HepG2 (cell line): ENCODE results near the gene ZBTB43. TPM values are rescaled to one million over a fixed set of nuclear protein-coding genes. Genes with fewer than 3 reads are reported as not detected.

Source experiments
- ATAC-seq: fragments of 200-7000 bp; cut with Tn5 transposase; 3 replicates; pipeline ENCODE4 v1.9.1; 2020; ENCODE audit warnings: mild to moderate bottlenecking, moderate library complexity
- BruUV-seq: library from RNA; stranded (reverse); fragments of 400-500 nt; replicated peaks from 2 replicates; lab custom pipeline; 2021; lab: Mats Ljungman, UMichigan
- CTCF ChIA-PET: fragments of 300-600 bp; formaldehyde crosslinking; extraction: SDS; loops from one replicate; lab custom pipeline; 2021; ENCODE audit warnings: low total read pairs, inconsistent platforms, low intra/inter-chr PET ratio; lab: Yijun Ruan, JAX
- POLR2A ChIA-PET: fragments of 350-600 bp; sonication (Branson Sonifier 250); formaldehyde crosslinking; loops from one replicate; lab custom pipeline; 2020; ENCODE audit warnings: antibody characterized with exemption, inconsistent platforms; lab: Yijun Ruan, JAX
- DNase-seq: peaks from one replicate; pipeline ENCODE4 v3.0.0-alpha.2; 2015; ENCODE audit warnings: low spot score
- FAIRE-seq: peaks from 3 replicates; lab custom pipeline; 2011; peaks lifted over from hg19 to GRCh38; lab: Jason Lieb, UNC
- H2AFZ ChIP-seq: one replicate; pipeline ENCODE4 v1.6.1; 2011; ENCODE audit warnings: low read length, inconsistent platforms
- H3K27ac ChIP-seq: fragments of 300-600 bp; 3 replicates; pipeline ENCODE4 v1.8.0; 2011; ENCODE audit warnings: mixed run types, mild to moderate bottlenecking, mixed read lengths, low read length, inconsistent platforms; ENCODE audit not compliant: insufficient read depth; ENCODE audit errors: extremely low read length
- H3K27me3 ChIP-seq, 2 experiments: fragments of 200-600 bp in 1 of 2; 2 replicates in 1 of 2; 3 replicates in 1 of 2; pipeline versions ENCODE4 v1.6.0 to v1.8.0; 2011; ENCODE audit warnings: low read length in 2 of 2, mild to moderate bottlenecking in 2 of 2, moderate library complexity in 2 of 2, inconsistent platforms in 1 of 2; ENCODE audit not compliant: insufficient read depth in 2 of 2, control insufficient read depth in 1 of 2
- H3K36me3 ChIP-seq, 2 experiments: fragments of 200-600 bp in 1 of 2; replicated peaks in 1 of 2; 2 replicates in 1 of 2; 3 replicates in 1 of 2; pipeline versions ENCODE4 v1.5.1 to v1.8.0; 2011; ENCODE audit warnings: low read length in 2 of 2, inconsistent platforms in 1 of 2; ENCODE audit not compliant: insufficient read depth in 2 of 2, control insufficient read depth in 1 of 2
- H3K4me1 ChIP-seq: 2 replicates; pipeline ENCODE4 v1.5.1; 2012; ENCODE audit warnings: low read length, inconsistent platforms; ENCODE audit not compliant: insufficient read depth
- H3K4me2 ChIP-seq: 2 replicates; pipeline ENCODE4 v1.6.0; 2011; ENCODE audit warnings: low read depth, low read length, inconsistent platforms
- H3K4me3 ChIP-seq, 3 experiments: fragments of 200-600 bp in 1 of 3; sonication (generic), shearing (Covaris generic) in 1 of 3; replicated peaks in 1 of 3; 2 replicates each; pipeline ENCODE4 v1.5.1; 2011 to 2016; ENCODE audit warnings: low read length in 3 of 3, inconsistent platforms in 2 of 3, low read depth in 2 of 3, mild to moderate bottlenecking in 2 of 3, control low read depth in 1 of 3, mixed read lengths in 1 of 3; ENCODE audit not compliant: insufficient read depth in 1 of 3
- H3K79me2 ChIP-seq: one replicate; pipeline ENCODE4 v1.6.1; 2011; ENCODE audit warnings: low read length, inconsistent platforms; ENCODE audit not compliant: insufficient read depth
- H3K9ac ChIP-seq: 2 replicates; pipeline ENCODE4 v1.6.0; 2011; ENCODE audit warnings: mild to moderate bottlenecking, low read depth, low read length, inconsistent platforms; ENCODE audit not compliant: insufficient read depth
- H3K9me3 ChIP-seq: 2 replicates; pipeline ENCODE4 v1.5.1; 2012; ENCODE audit warnings: mild to moderate bottlenecking, low read length
- H4K20me1 ChIP-seq: 2 replicates; pipeline ENCODE4 v1.6.0; 2011; ENCODE audit warnings: inconsistent platforms, mild to moderate bottlenecking, low read length, moderate library complexity; ENCODE audit not compliant: insufficient read depth
- ETS1 ChIP-seq: sonication (generic); formaldehyde crosslinking; IDR thresholded peaks from 2 replicates; pipeline ENCODE4 v1.4.0; 2020; ENCODE audit warnings: missing genetic modification reagents
- EZH2 ChIP-seq: conservative IDR thresholded peaks from 2 replicates; pipeline ENCODE4 v1.6.1; 2012; ENCODE audit warnings: mild to moderate bottlenecking, low read depth, low read length, moderate library complexity
- FOXJ3 ChIP-seq: sonication (generic); formaldehyde crosslinking; IDR thresholded peaks from 2 replicates; pipeline ENCODE4 v1.4.0; 2020; ENCODE audit warnings: missing genetic modification reagents, mild to moderate bottlenecking, borderline replicate concordance
- HDAC1 ChIP-seq: sonication (generic); formaldehyde crosslinking; IDR thresholded peaks from 2 replicates; pipeline ENCODE4 v1.5.1; 2020; ENCODE audit warnings: mild to moderate bottlenecking, missing genetic modification reagents
- IKZF5 ChIP-seq: IDR thresholded peaks from 2 replicates; pipeline ENCODE4 v1.6.1; 2018; ENCODE audit warnings: missing genetic modification reagents, mild to moderate bottlenecking, missing compliant biosample characterization
- NFAT5 ChIP-seq: sonication (generic); formaldehyde crosslinking; IDR thresholded peaks from 2 replicates; pipeline ENCODE4 v1.4.0; 2020; ENCODE audit warnings: missing genetic modification reagents
- ONECUT2 ChIP-seq: sonication (generic); formaldehyde crosslinking; IDR thresholded peaks from 2 replicates; pipeline ENCODE4 v1.4.0; 2020; ENCODE audit warnings: missing genetic modification reagents
- SALL1 ChIP-seq: sonication (generic); formaldehyde crosslinking; IDR thresholded peaks from 2 replicates; pipeline ENCODE4 v1.8.0; 2022; ENCODE audit warnings: mild to moderate bottlenecking, missing genetic modification reagents
- TEAD2 ChIP-seq: sonication (generic); formaldehyde crosslinking; IDR thresholded peaks from 2 replicates; pipeline ENCODE4 v1.9.0; 2021; ENCODE audit warnings: missing genetic modification reagents
- ZNF20 ChIP-seq: sonication (generic); formaldehyde crosslinking; IDR thresholded peaks from 2 replicates; pipeline ENCODE4 v1.4.0; 2020; ENCODE audit warnings: mild to moderate bottlenecking, moderate library complexity, missing genetic modification reagents
- ZNF251 ChIP-seq: sonication (generic); formaldehyde crosslinking; IDR thresholded peaks from 2 replicates; pipeline ENCODE4 v1.9.0; 2021; ENCODE audit warnings: mild to moderate bottlenecking, missing genetic modification reagents
- ZNF34 ChIP-seq: sonication (generic); formaldehyde crosslinking; IDR thresholded peaks from 2 replicates; pipeline ENCODE4 v1.4.0; 2020; ENCODE audit warnings: mild to moderate bottlenecking, missing genetic modification reagents, borderline replicate concordance
- ZNF432 ChIP-seq: sonication (generic); formaldehyde crosslinking; IDR thresholded peaks from 2 replicates; pipeline ENCODE4 v1.5.0; 2020; ENCODE audit warnings: missing genetic modification reagents, mild to moderate bottlenecking, borderline replicate concordance
- ZNF441 ChIP-seq: sonication (generic); formaldehyde crosslinking; IDR thresholded peaks from 2 replicates; pipeline ENCODE4 v1.7.0; 2021; ENCODE audit warnings: missing genetic modification reagents, borderline replicate concordance
- ZNF572 ChIP-seq: sonication (generic); formaldehyde crosslinking; IDR thresholded peaks from 2 replicates; pipeline ENCODE4 v1.5.1; 2020; ENCODE audit warnings: mild to moderate bottlenecking, missing genetic modification reagents
- ZNF788 ChIP-seq: sonication (generic); formaldehyde crosslinking; IDR thresholded peaks from 2 replicates; pipeline ENCODE4 v1.5.0; 2020; ENCODE audit warnings: mild to moderate bottlenecking, missing genetic modification reagents, borderline replicate concordance
- ZNF841 ChIP-seq: sonication (generic); formaldehyde crosslinking; IDR thresholded peaks from 2 replicates; pipeline ENCODE4 v1.8.1; 2023; ENCODE audit warnings: missing genetic modification reagents, borderline replicate concordance
- WGBS: methylation state at CpG from one replicate; pipeline ENCODE4 v1.1.6; 2017; ENCODE audit warnings: low lambda C conversion rate; 5-methylcytosine and 5-hydroxymethylcytosine counted together
- in situ Hi-C: cut with HindIII; loops from 2 replicates; pipeline ENCODE4 v1.10.0; 2017; ENCODE audit warnings: low pct_unique_long_range_greater_than_20kb; ENCODE audit not compliant: extremely low pct_ligation_motif_present
- intact Hi-C: fragments of 100-400 bp; cut with micrococcal nuclease; formaldehyde crosslinking; loops from one replicate; pipeline ENCODE4 v1.10.0; 2022; ENCODE audit not compliant: unreplicated experiment
- polyA plus RNA-seq, 8 experiments: library from polyadenylated mRNA; depleted of rRNA in 3 of 8; stranded (reverse) in 7 of 8; unstranded in 1 of 8; fragments of >200 nt; fragmentation: Illumina TruSeq in 4 of 8; extraction: Trizol in 4 of 8; gene quantifications; 2 replicates each; pipeline versions ENCODE4 v1.2.1 to v1.2.3, GENCODE V29; 2011 to 2016; ENCODE audit warnings: low read depth in 4 of 8, missing spikeins in 1 of 8, mixed read lengths in 1 of 8; ENCODE audit not compliant: insufficient read depth in 1 of 8
- total RNA-seq, 5 experiments: library from RNA; depleted of rRNA; stranded (reverse); fragments of >200 nt; fragmentation: Illumina TruSeq; extraction: Trizol; gene quantifications; 2 replicates each; pipeline ENCODE4 v1.2.3, GENCODE V29; 2016; ENCODE audit warnings: low read depth in 1 of 5

Gene ZBTB43
- total and polyA plus RNA-seq, 2 of the 13 experiments (the other 11 are each of a cell fraction or from before 2014, with no cell fraction given): 7.1 to 31.4 TPM

- BruUV-seq: no TSS peak
- no peak for ATAC-seq
- Histone ChIP-seq H3K27ac (no peak overlapping the region), H4K20me1 (no peaks in the 10 kb centered on the region; the same call in 1 of the 2 replicates), H3K79me2 (no peaks in the 10 kb centered on the region), H3K4me2 (no peak overlapping the region), H2AFZ (no peak overlapping the region), H3K4me3 (no peak overlapping the region), H3K36me3 (peaks cover 16 to 29% of the 10 kb centered on the region in 2 experiments; a peak in 4 of 5 replicates), H3K27me3 (no peaks in the 10 kb centered on the region), H3K9ac (no peak overlapping the region), H3K9me3 (no peaks in the 10 kb centered on the region), H3K4me1 (peaks cover 22% of the 10 kb centered on the region)
- intact Hi-C loops (no loop called here), in situ Hi-C loops (no loop called here)
- no peak for DNase-seq
- ChIA-PET POLR2A (no interaction called here), CTCF (no interaction called here)
- WGBS: over 99% methylated on average over 15 of the region's 15 CpGs
- FAIRE-seq: no peak
- TF ChIP-seq ZNF34 (CRISPR knock-in tag): no peak
- no peak for TF ChIP-seq SALL1 (CRISPR knock-in tag)
- no peak for TF ChIP-seq ZNF788
- TF ChIP-seq NFAT5 (CRISPR knock-in tag): no peak
- no peak for TF ChIP-seq ZNF841 (CRISPR knock-in tag)
- no peak for TF ChIP-seq IKZF5
- TF ChIP-seq ZNF441: no peak
- no peak for TF ChIP-seq ZNF432
- no peak for TF ChIP-seq EZH2
- TF ChIP-seq ZNF20: no peak
- TF ChIP-seq FOXJ3 (CRISPR knock-in tag): no peak
- no peak for TF ChIP-seq ETS1 (CRISPR knock-in tag)
- no peak for TF ChIP-seq ZNF572
- no peak for TF ChIP-seq HDAC1 (CRISPR knock-in tag)
- TF ChIP-seq ONECUT2 (CRISPR knock-in tag): no peak
- no peak for TF ChIP-seq TEAD2
- TF ChIP-seq ZNF251 (CRISPR knock-in tag): no peak
Observed at GRCh38 chr9:126883636-126884035, 78.8 kb downstream of the ZBTB43 start.
